ENCODE results near the gene TOP2A. TPM values are rescaled to one million over a fixed set of nuclear protein-coding genes. Genes with fewer than 3 reads are reported as not detected.

The TOP2A gene
- total RNA-seq, 1 donor from 2014 or later: 114 TPM

- peaks cover 13% of the 10 kb centered on the region for H3K4me1 Mint-ChIP-seq (ENCODE audit: low read depth)
- peak; percentile 88 for DNase-seq (ENCODE audit: low spot score, unreplicated experiment)
- H3K4me3 Mint-ChIP-seq (ENCODE audit: low read depth): no peak overlapping the region
- no peaks in the 10 kb centered on the region for H3K9me3 Mint-ChIP-seq (ENCODE audit: low read depth)
- no peaks in the 10 kb centered on the region for H3K36me3 Mint-ChIP-seq (ENCODE audit: insufficient read depth)
- H3K27me3 Mint-ChIP-seq: peaks cover 20% of the 10 kb centered on the region
- TF ChIP-seq CTCF (IDR thresholded peaks at IDR 0.05; ENCODE audit: unreplicated experiment): peak; percentile 96
- no peak overlapping the region for H3K27ac Mint-ChIP-seq
These were observed 59.2 kb downstream of the TOP2A start for GRCh38 chr17:40358323-40359038.

- Mint-ChIP-seq H3K4me1 (ENCODE audit: low read depth) (peaks cover 18% of the 10 kb centered on the region), H3K27me3 (peaks cover 15% of the 10 kb centered on the region), H3K9me3 (ENCODE audit: low read depth) (no peaks in the 10 kb centered on the region), H3K27ac (no peak overlapping the region), H3K36me3 (ENCODE audit: insufficient read depth) (peaks cover 7% of the 10 kb centered on the region), H3K4me3 (ENCODE audit: low read depth) (no peak overlapping the region)
- TF ChIP-seq CTCF (IDR thresholded peaks at IDR 0.05; ENCODE audit: unreplicated experiment): no peak
- no peak for DNase-seq (ENCODE audit: low spot score, unreplicated experiment)
These were observed 60.5 kb downstream of the TOP2A start for GRCh38 chr17:40356990-40357881.

- Mint-ChIP-seq H3K4me3 (ENCODE audit: low read depth) (no peak overlapping the region), H3K9me3 (ENCODE audit: low read depth) (no peaks in the 10 kb centered on the region), H3K36me3 (ENCODE audit: insufficient read depth) (peaks cover 10% of the 10 kb centered on the region), H3K27ac (no peak overlapping the region), H3K4me1 (ENCODE audit: low read depth) (peaks cover 30% of the 10 kb centered on the region), H3K27me3 (peaks cover 9% of the 10 kb centered on the region)
- DNase-seq (ENCODE audit: low spot score, unreplicated experiment): no peak
- TF ChIP-seq CTCF (IDR thresholded peaks at IDR 0.05; ENCODE audit: unreplicated experiment): no peak
These were observed 61.6 kb downstream of the TOP2A start for GRCh38 chr17:40355804-40356758.

- Mint-ChIP-seq H3K27ac (no peak overlapping the region), H3K9me3 (ENCODE audit: low read depth) (no peaks in the 10 kb centered on the region), H3K4me1 (ENCODE audit: low read depth) (peaks cover 37% of the 10 kb centered on the region), H3K27me3 (peaks cover 3% of the 10 kb centered on the region), H3K4me3 (ENCODE audit: low read depth) (no peak overlapping the region), H3K36me3 (ENCODE audit: insufficient read depth) (peaks cover 10% of the 10 kb centered on the region)
- DNase-seq (ENCODE audit: low spot score, unreplicated experiment): peak; percentile 87
- TF ChIP-seq CTCF (IDR thresholded peaks at IDR 0.05; ENCODE audit: unreplicated experiment): peak; percentile 94
These were observed 62.4 kb downstream of the TOP2A start for GRCh38 chr17:40355123-40355803.

Measured in progenitor cell of endocrine pancreas (in vitro differentiated cells).